K562 (cell line): ENCODE results near the gene DNAJC17. TPM values are rescaled to one million over a fixed set of nuclear protein-coding genes. Genes with fewer than 3 reads are reported as not detected.

Experiments used
- C11orf30 ChIP-seq: fragments of 450-650 bp; IDR thresholded peaks from 2 replicates; pipeline ENCODE4 v1.6.1; 2016; ENCODE audit warnings: low read depth, mild to moderate bottlenecking
- E2F8 ChIP-seq: fragments of 450-650 bp; IDR thresholded peaks from 2 replicates; pipeline ENCODE4 v1.7.1; 2018; ENCODE audit warnings: mild to moderate bottlenecking, low read depth; ENCODE audit not compliant: partially characterized antibody
- IFI16 ChIP-seq: fragments of 250-450 bp; sonication (Bioruptor Pico); IDR thresholded peaks from 2 replicates; pipeline ENCODE4 v2.1.2; 2022; ENCODE audit warnings: mild to moderate bottlenecking, inconsistent platforms
- L3MBTL2 ChIP-seq: fragments of 450-650 bp; IDR thresholded peaks from 2 replicates; pipeline ENCODE4 v1.6.1; 2016; ENCODE audit warnings: mild to moderate bottlenecking, moderate library complexity
- MEIS2 ChIP-seq: fragments of 450-650 bp; IDR thresholded peaks from 2 replicates; pipeline ENCODE4 v1.6.1; 2014; ENCODE audit warnings: mild to moderate bottlenecking; ENCODE audit not compliant: partially characterized antibody
- MITF ChIP-seq: IDR thresholded peaks from 2 replicates; pipeline ENCODE4 v1.6.1; 2014; ENCODE audit warnings: antibody characterized with exemption
- NFIX ChIP-seq: fragments of 250-450 bp; sonication (Bioruptor Pico); IDR thresholded peaks from 2 replicates; pipeline ENCODE4 v1.4.0; 2020; ENCODE audit warnings: low read depth, mild to moderate bottlenecking, moderate library complexity
- PML ChIP-seq: IDR thresholded peaks from 2 replicates; pipeline ENCODE4 v1.6.1; 2012; ENCODE audit warnings: low read length, inconsistent platforms
- ZFX ChIP-seq: sonication (generic); formaldehyde crosslinking; IDR thresholded peaks from 2 replicates; pipeline ENCODE4 v1.8.0; 2022; ENCODE audit warnings: mild to moderate bottlenecking, missing genetic modification reagents, moderate library complexity
- ZNF280A ChIP-seq: fragments of 450-650 bp; IDR thresholded peaks from 2 replicates; pipeline ENCODE4 v1.6.1; 2018; ENCODE audit warnings: mild to moderate bottlenecking, low read depth; ENCODE audit not compliant: partially characterized antibody
- ZNF384 ChIP-seq: IDR thresholded peaks from 2 replicates; pipeline ENCODE4 v1.6.1; 2012; ENCODE audit warnings: low read depth, low read length, improper control_type of control experiment
- ZNF407 ChIP-seq: fragments of 450-650 bp; IDR thresholded peaks from 2 replicates; pipeline ENCODE4 v1.6.1; 2016; ENCODE audit warnings: low read depth
- polyA plus RNA-seq, 8 experiments: library from polyadenylated mRNA; depleted of rRNA in 4 of 8; stranded (reverse) in 5 of 8; unstranded in 3 of 8; fragments of >200 nt; fragmentation: Nextera tagmentation in 2 of 8; fragmentation: Illumina TruSeq in 1 of 8; extraction: Ambion mirVana in 2 of 8; extraction: Trizol in 1 of 8; gene quantifications; 2 replicates each; pipeline versions ENCODE4 v1.2.1 to v1.2.3, GENCODE V29; 2011 to 2014; ENCODE audit warnings: inconsistent platforms in 1 of 8, missing spikeins in 1 of 8
- total RNA-seq, 7 experiments: library from RNA; depleted of rRNA in 6 of 7; stranded (reverse); fragments of >200 nt in 6 of 7; fragmentation: Illumina TruSeq in 2 of 7; extraction: Trizol in 2 of 7; gene quantifications; 2 replicates each; pipeline versions ENCODE4 v1.2.1 to v1.2.3, GENCODE V29; 2011 to 2021; ENCODE audit warnings: low replicate concordance in 1 of 7

DNAJC17 gene
- total and polyA plus RNA-seq, 9 of the 15 experiments (the other 6 are each of a cell fraction or from before 2014, with no cell fraction given): 2.4 to 79.4 (median 44.2) TPM

GRCh38 chr15:40830884-40831283, 23.6 kb upstream of the DNAJC17 start (continued):
- TF ChIP-seq IFI16 (no peak), C11orf30 (no peak), PML (no peak), L3MBTL2 (no peak), NFIX (no peak), E2F8 (no peak), ZFX (CRISPR knock-in tag) (no peak), MITF (no peak), ZNF280A (no peak), ZNF384 (no peak), ZNF407 (no peak), MEIS2 (peak; percentile 27)
